Inferior parietal cortex (tissue), 1 donor: ENCODE data around the gene CHD3.
"Not testable (repeated sequence)": the region's sequence is repeated elsewhere in the genome, so short reads cannot be mapped to it uniquely, and the experiment has no call there.

Experiments
- DNase-seq: peaks from one replicate; pipeline ENCODE4 v3.0.0-alpha.2; 2016; ENCODE audit errors: extremely low spot score

CHD3 gene

GRCh38 chr17:7931709-7932482 is 43.3 kb downstream of the CHD3 start, which contains the start of the genes CNTROB and TRAPPC1:
TSS of gene CNTROB (plus strand) at chr17:7932206. CDS start at chr17:7933080, 874 bp downstream.
TSS of gene TRAPPC1 (minus strand) at chr17:7931946. CDS start at chr17:7931829, 117 bp downstream.
- DNase-seq, result peak; percentile 98

- DNase-seq, result no peak
Measured at GRCh38 chr17:7932483-7932891, 43.9 kb downstream of the CHD3 start.

- DNase-seq, result no peak
Measured at GRCh38 chr17:7932949-7933348, 44.4 kb downstream of the CHD3 start.

- DNase-seq, result no peak
Measured at GRCh38 chr17:7935859-7936258, 47.3 kb downstream of the CHD3 start.

GRCh38 chr17:7940034-7940433 is 51.4 kb downstream of the CHD3 start:
- DNase-seq, result no peak

GRCh38 chr17:7940743-7941142 is 52.2 kb downstream of the CHD3 start:
- DNase-seq, result no peak

GRCh38 chr17:7943291-7943690 is 54.7 kb downstream of the CHD3 start:
- DNase-seq, result no peak

- no peak for DNase-seq
Measured at GRCh38 chr17:7944326-7944725, 55.7 kb downstream of the CHD3 start.

- DNase-seq, result no peak
Measured at GRCh38 chr17:7945651-7946050, 57.1 kb downstream of the CHD3 start.

- DNase-seq, result no peak
Measured at GRCh38 chr17:7946441-7946840, 57.9 kb downstream of the CHD3 start.

- DNase-seq, result no peak
Measured at GRCh38 chr17:7947651-7948050, 59.1 kb downstream of the CHD3 start.

GRCh38 chr17:7950578-7950977 is 62.0 kb downstream of the CHD3 start:
- DNase-seq, result no peak

GRCh38 chr17:7951143-7951792 is 62.7 kb downstream of the CHD3 start:
- no peak for DNase-seq

GRCh38 chr17:7953266-7953665 is 64.7 kb downstream of the CHD3 start:
- DNase-seq, result not testable (repeated sequence)

GRCh38 chr17:7955414-7956227 is 67.0 kb downstream of the CHD3 start:
- DNase-seq, result no peak

- DNase-seq, result no peak
Measured at GRCh38 chr17:7956228-7956965, 67.8 kb downstream of the CHD3 start.

- no peak for DNase-seq
Measured at GRCh38 chr17:7959503-7960253, 71.1 kb downstream of the CHD3 start.

- no peak for DNase-seq
Measured at GRCh38 chr17:7961421-7961820, 72.8 kb downstream of the CHD3 start.
